Osteocyte (in vitro differentiated cells): ENCODE results near the gene PARP9. TPM values are rescaled to one million over a fixed set of nuclear protein-coding genes. Genes with fewer than 3 reads are reported as not detected.
"Not testable (repeated sequence)": the region's sequence is repeated elsewhere in the genome, so short reads cannot be mapped to it uniquely, and the experiment has no call there.

ENCODE experiments used
- DNase-seq: peaks from one replicate; pipeline ENCODE4 v3.0.0; 2021; ENCODE audit warnings: mixed read lengths; ENCODE audit not compliant: unreplicated experiment; ENCODE audit errors: extremely low spot score
- H3K27ac Mint-ChIP-seq: one replicate; pipeline ENCODE4 v1.8.0; 2021; ENCODE audit warnings: mild to moderate bottlenecking, mixed read lengths; ENCODE audit not compliant: unreplicated experiment
- H3K27me3 Mint-ChIP-seq: one replicate; pipeline ENCODE4 v1.8.0; 2021; ENCODE audit warnings: mixed read lengths; ENCODE audit not compliant: unreplicated experiment
- H3K36me3 Mint-ChIP-seq: one replicate; pipeline ENCODE4 v1.8.0; 2021; ENCODE audit warnings: mixed read lengths; ENCODE audit not compliant: unreplicated experiment
- H3K4me1 Mint-ChIP-seq: one replicate; pipeline ENCODE4 v1.8.0; 2021; ENCODE audit warnings: mixed read lengths; ENCODE audit not compliant: unreplicated experiment
- H3K4me3 Mint-ChIP-seq: one replicate; pipeline ENCODE4 v1.8.0; 2021; ENCODE audit warnings: mild to moderate bottlenecking, moderate library complexity, mixed read lengths; ENCODE audit not compliant: unreplicated experiment
- H3K9me3 Mint-ChIP-seq: one replicate; pipeline ENCODE4 v1.8.0; 2021; ENCODE audit warnings: mixed read lengths; ENCODE audit not compliant: unreplicated experiment
- CTCF ChIP-seq: fragments of 200-600 bp; sonication (generic); IDR thresholded peaks from 2 replicates; pipeline ENCODE4 v1.5.0; 2021; ENCODE audit warnings: antibody characterized with exemption, mild to moderate bottlenecking, moderate library complexity
- total RNA-seq: library from RNA; stranded (reverse); gene quantifications from 2 replicates; pipeline ENCODE4 v1.2.1, GENCODE V29; 2021

PARP9 gene
- total RNA-seq, 1 donor from 2014 or later, result 18.9 TPM

GRCh38 chr3:122513386-122514122 is 50.5 kb downstream of the PARP9 start:
- no peak for DNase-seq
- Mint-ChIP-seq H3K27ac (peak overlapping the region; percentile 94), H3K27me3 (peaks cover 6% of the 10 kb centered on the region), H3K4me1 (peaks cover 37% of the 10 kb centered on the region), H3K36me3 (peaks cover 4% of the 10 kb centered on the region), H3K4me3 (peak overlapping the region; percentile 95), H3K9me3 (no peaks in the 10 kb centered on the region)
- TF ChIP-seq CTCF, result no peak

GRCh38 chr3:122512284-122512683 is 51.8 kb downstream of the PARP9 start:
- Mint-ChIP-seq H3K4me3 (peak overlapping the region; percentile 28), H3K36me3 (peaks cover 4% of the 10 kb centered on the region), H3K4me1 (peaks cover 37% of the 10 kb centered on the region), H3K27ac (peak overlapping the region; percentile 20), H3K9me3 (no peaks in the 10 kb centered on the region), H3K27me3 (no peaks in the 10 kb centered on the region)
- TF ChIP-seq CTCF, result no peak
- no peak for DNase-seq

GRCh38 chr3:122510878-122511535 is 53.1 kb downstream of the PARP9 start:
- H3K36me3 Mint-ChIP-seq, result peaks cover 4% of the 10 kb centered on the region
- TF ChIP-seq CTCF, result no peak
- no peak overlapping the region for H3K4me3 Mint-ChIP-seq
- DNase-seq, result no peak
- H3K27ac Mint-ChIP-seq, result no peak overlapping the region
- H3K9me3 Mint-ChIP-seq, result no peaks in the 10 kb centered on the region
- H3K4me1 Mint-ChIP-seq, result peaks cover 41% of the 10 kb centered on the region
- H3K27me3 Mint-ChIP-seq, result no peaks in the 10 kb centered on the region

GRCh38 chr3:122508944-122509343 is 55.2 kb downstream of the PARP9 start:
- not testable (repeated sequence) for H3K27me3 Mint-ChIP-seq, DNase-seq

GRCh38 chr3:122508135-122508914 is 55.8 kb downstream of the PARP9 start:
- Mint-ChIP-seq H3K4me3 (no peak overlapping the region), H3K9me3 (no peaks in the 10 kb centered on the region), H3K27me3 (no peaks in the 10 kb centered on the region), H3K36me3 (peaks cover 4% of the 10 kb centered on the region), H3K4me1 (peaks cover 36% of the 10 kb centered on the region), H3K27ac (no peak overlapping the region)
- no peak for TF ChIP-seq CTCF
- DNase-seq, result no peak

More at GRCh38 chr3:122508944-122509343, 55.2 kb downstream of the PARP9 start:
- not testable (repeated sequence) for H3K27ac Mint-ChIP-seq, H3K9me3 Mint-ChIP-seq, H3K4me3 Mint-ChIP-seq, H3K36me3 Mint-ChIP-seq
- H3K4me1 Mint-ChIP-seq, result peaks cover 40% of the 10 kb centered on the region
